WERI-Rb-1 (cell line): ENCODE results near the gene CATSPERZ.

Experiments used
- DNase-seq: peaks from one replicate; pipeline ENCODE4 v3.0.0-alpha.2; 2020
- H3K27ac ChIP-seq: fragments of 250-450 bp; sonication (Bioruptor Pico); 2 replicates; pipeline ENCODE4 v1.5.1; 2020; ENCODE audit warnings: mild to moderate bottlenecking, moderate library complexity
- H3K27me3 ChIP-seq: fragments of 250-450 bp; sonication (Bioruptor Pico); 2 replicates; pipeline ENCODE4 v1.5.1; 2021; ENCODE audit warnings: mild to moderate bottlenecking, low read depth, moderate library complexity; ENCODE audit not compliant: insufficient read depth, severe bottlenecking
- H3K36me3 ChIP-seq: fragments of 250-450 bp; sonication (Bioruptor Pico); 2 replicates; pipeline ENCODE4 v1.5.1; 2020; ENCODE audit warnings: mild to moderate bottlenecking, moderate library complexity
- H3K4me3 ChIP-seq: 2 replicates; pipeline ENCODE4 v1.5.1; 2011; ENCODE audit warnings: low read depth, mild to moderate bottlenecking, control low read depth, low read length
- H3K9me3 ChIP-seq: fragments of 250-450 bp; sonication (Bioruptor Pico); 2 replicates; pipeline ENCODE4 v1.5.1; 2021; ENCODE audit warnings: mild to moderate bottlenecking, moderate library complexity; ENCODE audit not compliant: severe bottlenecking
- CTCF ChIP-seq: IDR thresholded peaks from 2 replicates; pipeline ENCODE4 v1.5.1; 2011; ENCODE audit warnings: low read depth, mild to moderate bottlenecking, control low read depth, inconsistent platforms, low read length

Gene CATSPERZ

GRCh38 chr11:64327375-64327774 is 27.2 kb downstream of the CATSPERZ start:
- Histone ChIP-seq H3K4me3 (no peak overlapping the region), H3K36me3 (no peaks in the 10 kb centered on the region), H3K27me3 (no peaks in the 10 kb centered on the region), H3K9me3 (no peaks in the 10 kb centered on the region), H3K27ac (no peak overlapping the region)
- TF ChIP-seq CTCF = no peak
- no peak for DNase-seq

- H3K27ac ChIP-seq = no peak overlapping the region
- no peak for DNase-seq
Measured at GRCh38 chr11:64327993-64328392, 27.8 kb downstream of the CATSPERZ start.

GRCh38 chr11:64330888-64331287 is 30.7 kb downstream of the CATSPERZ start:
- DNase-seq = peak; percentile 28
- no peaks in the 10 kb centered on the region for H3K27me3 ChIP-seq
- peak overlapping the region; percentile 21; the same call in 1 of the 2 replicates for H3K27ac ChIP-seq
- H3K9me3 ChIP-seq = no peaks in the 10 kb centered on the region
- no peak for TF ChIP-seq CTCF
- no peak overlapping the region for H3K4me3 ChIP-seq
- H3K36me3 ChIP-seq = no peaks in the 10 kb centered on the region

More at GRCh38 chr11:64327993-64328392, 27.8 kb downstream of the CATSPERZ start:
- H3K9me3 ChIP-seq = no peaks in the 10 kb centered on the region
- no peaks in the 10 kb centered on the region for H3K27me3 ChIP-seq
- H3K36me3 ChIP-seq = no peaks in the 10 kb centered on the region
- no peak for TF ChIP-seq CTCF
- no peak overlapping the region for H3K4me3 ChIP-seq

GRCh38 chr11:64331569-64332371 is 31.6 kb downstream of the CATSPERZ start:
- Histone ChIP-seq H3K4me3 (no peak overlapping the region), H3K27ac (no peak overlapping the region), H3K36me3 (no peaks in the 10 kb centered on the region), H3K27me3 (no peaks in the 10 kb centered on the region), H3K9me3 (no peaks in the 10 kb centered on the region)
- DNase-seq = peak; percentile 80
- TF ChIP-seq CTCF = peak; percentile 77

- H3K36me3 ChIP-seq = no peaks in the 10 kb centered on the region
- TF ChIP-seq CTCF = no peak
- H3K27ac ChIP-seq = no peak overlapping the region
- no peaks in the 10 kb centered on the region for H3K27me3 ChIP-seq
- H3K9me3 ChIP-seq = no peaks in the 10 kb centered on the region
- no peak overlapping the region for H3K4me3 ChIP-seq
- DNase-seq = no peak
Measured at GRCh38 chr11:64333556-64333955, 33.4 kb downstream of the CATSPERZ start.
